Astrocyte (in vitro differentiated cells and primary cell): ENCODE results near the gene WIPI1. TPM values are rescaled to one million over a fixed set of nuclear protein-coding genes. Genes with fewer than 3 reads are reported as not detected.

Experiments used
- DNase-seq: peaks from one replicate; pipeline ENCODE4 v3.0.0-alpha.2; 2010; ENCODE audit warnings: low read depth
- FAIRE-seq: peaks from 2 replicates; lab custom pipeline; 2011; peaks lifted over from hg19 to GRCh38; lab: Jason Lieb, UNC
- H2AFZ ChIP-seq: 2 replicates; pipeline ENCODE4 v1.6.0; 2012; ENCODE audit warnings: low read depth, low read length, inconsistent platforms
- H3K27ac ChIP-seq: 2 replicates; pipeline ENCODE4 v1.5.1; 2011; ENCODE audit warnings: low read depth, low read length, inconsistent platforms
- H3K27me3 ChIP-seq: 2 replicates; pipeline ENCODE4 v1.6.0; 2011; ENCODE audit warnings: low read length, inconsistent platforms; ENCODE audit not compliant: insufficient read depth
- H3K36me3 ChIP-seq: 2 replicates; pipeline ENCODE4 v1.5.1; 2011; ENCODE audit warnings: low read length, inconsistent platforms; ENCODE audit not compliant: insufficient read depth
- H3K4me1 ChIP-seq: 2 replicates; pipeline ENCODE4 v1.5.1; 2011; ENCODE audit warnings: low read length, inconsistent platforms; ENCODE audit not compliant: insufficient read depth
- H3K4me2 ChIP-seq: 2 replicates; pipeline ENCODE4 v1.6.0; 2012; ENCODE audit warnings: low read length, inconsistent platforms
- H3K4me3 ChIP-seq: 2 replicates; pipeline ENCODE4 v1.5.1; 2011; ENCODE audit warnings: low read depth, mild to moderate bottlenecking, low read length, inconsistent platforms; ENCODE audit not compliant: insufficient read depth
- H3K79me2 ChIP-seq: 2 replicates; pipeline ENCODE4 v1.6.0; 2012; ENCODE audit warnings: mild to moderate bottlenecking, low read length, inconsistent platforms; ENCODE audit not compliant: insufficient read depth
- H3K9ac ChIP-seq: 2 replicates; pipeline ENCODE4 v1.6.0; 2012; ENCODE audit warnings: mild to moderate bottlenecking, low read length, inconsistent platforms
- H3K9me3 ChIP-seq: 2 replicates; pipeline ENCODE4 v1.5.1; 2012; ENCODE audit warnings: low read depth, mild to moderate bottlenecking, low read length, inconsistent platforms; ENCODE audit not compliant: insufficient read depth
- H4K20me1 ChIP-seq: 2 replicates; pipeline ENCODE4 v1.6.0; 2012; ENCODE audit warnings: low read length, inconsistent platforms; ENCODE audit not compliant: insufficient read depth
- H3K27ac Mint-ChIP-seq: one replicate; pipeline ENCODE4 v1.8.0; 2021; ENCODE audit warnings: mild to moderate bottlenecking, mixed read lengths; ENCODE audit not compliant: unreplicated experiment
- H3K27me3 Mint-ChIP-seq: one replicate; pipeline ENCODE4 v1.8.0; 2021; ENCODE audit warnings: low read depth, mixed read lengths; ENCODE audit not compliant: unreplicated experiment
- H3K36me3 Mint-ChIP-seq: one replicate; pipeline ENCODE4 v1.8.0; 2021; ENCODE audit warnings: low read depth, mixed read lengths; ENCODE audit not compliant: unreplicated experiment
- H3K4me1 Mint-ChIP-seq: one replicate; pipeline ENCODE4 v1.8.0; 2021; ENCODE audit warnings: low read depth, mixed read lengths; ENCODE audit not compliant: unreplicated experiment
- H3K4me3 Mint-ChIP-seq: one replicate; pipeline ENCODE4 v1.8.0; 2021; ENCODE audit warnings: mild to moderate bottlenecking, moderate library complexity, mixed read lengths; ENCODE audit not compliant: unreplicated experiment
- H3K9me3 Mint-ChIP-seq: one replicate; pipeline ENCODE4 v1.8.0; 2021; ENCODE audit warnings: mild to moderate bottlenecking, mixed read lengths; ENCODE audit not compliant: unreplicated experiment
- EZH2 ChIP-seq: IDR thresholded peaks from 2 replicates; pipeline ENCODE4 v1.6.1; 2012; ENCODE audit warnings: mild to moderate bottlenecking, low read length, inconsistent platforms; ENCODE audit not compliant: insufficient read depth
- total RNA-seq: library from RNA; stranded (reverse); gene quantifications from 2 replicates; pipeline ENCODE4 v1.2.1, GENCODE V29; 2021
- TF ChIP-seq, protein P1 (sequence below): IDR thresholded peaks from 2 replicates; pipeline ENCODE4 v1.5.1; 2011; ENCODE audit warnings: low read depth, mild to moderate bottlenecking, inconsistent platforms, low read length, moderate library complexity; ENCODE audit not compliant: insufficient read depth

Gene WIPI1
- total RNA-seq, 1 donor from 2014 or later: 83.5 TPM

DNA sequence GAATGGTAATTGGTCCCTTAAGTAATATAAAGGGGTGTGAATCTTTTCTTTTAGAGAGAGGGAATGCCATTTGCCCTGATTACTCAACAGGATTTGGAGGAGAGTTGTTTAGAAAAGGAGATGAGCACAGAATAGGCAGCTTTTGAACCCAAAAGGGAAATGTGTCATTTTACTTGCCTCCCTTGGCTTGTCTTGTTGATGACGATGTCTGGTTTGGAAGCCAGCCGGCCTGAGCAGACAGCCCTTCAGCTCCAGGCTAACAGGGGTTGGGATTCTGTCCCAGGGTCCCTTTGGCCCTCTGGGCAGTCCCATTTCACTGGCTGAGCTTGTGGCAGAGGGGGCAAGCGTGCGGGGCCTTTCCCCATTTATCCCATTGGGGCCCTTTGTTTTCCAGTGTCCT is 32.6 kb upstream of the WIPI1 start:
- Histone ChIP-seq H3K4me3 (no peak overlapping the region), H2AFZ (no peak overlapping the region), H3K27me3 (peaks cover 7% of the 10 kb centered on the region), H3K9me3 (no peaks in the 10 kb centered on the region), H3K4me2 (no peak overlapping the region), H4K20me1 (no peaks in the 10 kb centered on the region), H3K4me1 (no peaks in the 10 kb centered on the region), H3K79me2 (no peaks in the 10 kb centered on the region), H3K36me3 (no peaks in the 10 kb centered on the region), H3K27ac (no peak overlapping the region), H3K9ac (no peak overlapping the region)
- no peak overlapping the region for H3K4me3 Mint-ChIP-seq
- no peaks in the 10 kb centered on the region for H3K4me1 Mint-ChIP-seq
- TF ChIP-seq, protein P1, sequence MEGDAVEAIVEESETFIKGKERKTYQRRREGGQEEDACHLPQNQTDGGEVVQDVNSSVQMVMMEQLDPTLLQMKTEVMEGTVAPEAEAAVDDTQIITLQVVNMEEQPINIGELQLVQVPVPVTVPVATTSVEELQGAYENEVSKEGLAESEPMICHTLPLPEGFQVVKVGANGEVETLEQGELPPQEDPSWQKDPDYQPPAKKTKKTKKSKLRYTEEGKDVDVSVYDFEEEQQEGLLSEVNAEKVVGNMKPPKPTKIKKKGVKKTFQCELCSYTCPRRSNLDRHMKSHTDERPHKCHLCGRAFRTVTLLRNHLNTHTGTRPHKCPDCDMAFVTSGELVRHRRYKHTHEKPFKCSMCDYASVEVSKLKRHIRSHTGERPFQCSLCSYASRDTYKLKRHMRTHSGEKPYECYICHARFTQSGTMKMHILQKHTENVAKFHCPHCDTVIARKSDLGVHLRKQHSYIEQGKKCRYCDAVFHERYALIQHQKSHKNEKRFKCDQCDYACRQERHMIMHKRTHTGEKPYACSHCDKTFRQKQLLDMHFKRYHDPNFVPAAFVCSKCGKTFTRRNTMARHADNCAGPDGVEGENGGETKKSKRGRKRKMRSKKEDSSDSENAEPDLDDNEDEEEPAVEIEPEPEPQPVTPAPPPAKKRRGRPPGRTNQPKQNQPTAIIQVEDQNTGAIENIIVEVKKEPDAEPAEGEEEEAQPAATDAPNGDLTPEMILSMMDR: no peak
- TF ChIP-seq EZH2: no peak
- DNase-seq (no peak), FAIRE-seq (no peak)
- H3K9me3 Mint-ChIP-seq: no peaks in the 10 kb centered on the region
- peaks cover 2% of the 10 kb centered on the region for H3K36me3 Mint-ChIP-seq
- peaks cover 21% of the 10 kb centered on the region for H3K27me3 Mint-ChIP-seq
- H3K27ac Mint-ChIP-seq: no peak overlapping the region

DNA sequence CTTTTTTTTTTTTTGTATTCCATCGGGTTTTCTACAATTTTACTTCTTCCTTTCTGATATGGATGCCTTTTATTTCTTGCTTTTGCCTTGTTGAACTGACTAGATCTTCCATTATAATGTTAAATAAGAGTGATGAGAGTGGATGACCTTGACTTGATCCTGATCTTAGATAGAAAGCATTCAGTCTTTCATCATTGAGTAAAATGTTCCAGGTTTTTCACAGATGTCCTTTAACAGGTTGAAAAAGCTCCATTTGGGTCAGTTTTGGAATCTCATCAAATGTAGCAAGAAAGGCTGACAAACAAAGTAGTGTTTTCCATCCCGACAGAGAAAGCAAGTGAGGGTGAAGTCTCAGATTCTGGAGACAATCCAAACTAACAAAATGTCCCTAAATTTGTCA is 27.2 kb upstream of the WIPI1 start:
- no peak overlapping the region for H3K4me2 ChIP-seq
- TF ChIP-seq, protein P1: no peak
- TF ChIP-seq EZH2: no peak
- H3K4me1 ChIP-seq: no peaks in the 10 kb centered on the region
- H3K4me3 ChIP-seq: no peak overlapping the region
- no peaks in the 10 kb centered on the region for H3K79me2 ChIP-seq
- no peak for FAIRE-seq
- no peak overlapping the region for H3K27ac Mint-ChIP-seq
- H3K9me3 ChIP-seq: no peaks in the 10 kb centered on the region
- H2AFZ ChIP-seq: no peak overlapping the region
- no peaks in the 10 kb centered on the region for H3K4me1 Mint-ChIP-seq
- peaks cover 18% of the 10 kb centered on the region for H3K27me3 ChIP-seq
- no peaks in the 10 kb centered on the region for H3K36me3 Mint-ChIP-seq
- peaks cover 17% of the 10 kb centered on the region for H3K27me3 Mint-ChIP-seq
- no peak for DNase-seq
- no peaks in the 10 kb centered on the region for H4K20me1 ChIP-seq
- no peak overlapping the region for H3K9ac ChIP-seq
- H3K27ac ChIP-seq: no peak overlapping the region
- peaks cover 2% of the 10 kb centered on the region for H3K9me3 Mint-ChIP-seq
- H3K36me3 ChIP-seq: no peaks in the 10 kb centered on the region
- no peak overlapping the region for H3K4me3 Mint-ChIP-seq

DNA sequence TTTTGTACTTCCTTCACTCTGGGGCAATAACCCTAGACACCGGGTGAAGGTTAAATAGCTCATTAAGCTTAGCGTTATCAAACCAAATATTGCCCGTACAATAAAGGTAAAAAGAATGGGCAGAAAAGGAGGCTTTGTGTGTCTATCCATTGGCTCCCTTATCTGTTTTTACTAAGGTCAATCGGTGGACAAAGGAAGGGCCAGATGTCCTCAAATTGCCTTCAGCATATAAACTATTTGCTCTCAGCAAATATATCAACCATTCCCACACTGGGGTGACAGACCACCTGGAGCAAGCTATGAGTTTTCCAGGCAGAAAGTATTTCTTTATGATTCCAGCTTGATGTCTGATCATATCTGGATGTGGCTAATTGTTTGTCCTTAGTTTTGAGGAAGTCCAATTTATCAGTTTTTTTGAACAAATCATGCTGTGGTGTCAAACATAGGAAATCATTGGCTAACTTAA is 25.3 kb upstream of the WIPI1 start:
- H3K4me3 ChIP-seq: no peak overlapping the region
- H3K9ac ChIP-seq: no peak overlapping the region
- H3K79me2 ChIP-seq: no peaks in the 10 kb centered on the region
- no peak overlapping the region for H3K27ac ChIP-seq
- no peaks in the 10 kb centered on the region for H3K9me3 ChIP-seq
- Mint-ChIP-seq H3K27me3 (peaks cover 17% of the 10 kb centered on the region), H3K4me1 (no peaks in the 10 kb centered on the region), H3K36me3 (no peaks in the 10 kb centered on the region), H3K9me3 (peaks cover 5% of the 10 kb centered on the region), H3K27ac (no peak overlapping the region), H3K4me3 (no peak overlapping the region)
- H4K20me1 ChIP-seq: no peaks in the 10 kb centered on the region
- H3K4me2 ChIP-seq: no peak overlapping the region
- H3K27me3 ChIP-seq: peaks cover 18% of the 10 kb centered on the region
- FAIRE-seq (no peak), DNase-seq (no peak)
- no peak overlapping the region for H2AFZ ChIP-seq
- H3K36me3 ChIP-seq: no peaks in the 10 kb centered on the region
- no peaks in the 10 kb centered on the region for H3K4me1 ChIP-seq
- TF ChIP-seq, protein P1: no peak
- TF ChIP-seq EZH2: no peak
